Osteocyte (in vitro differentiated cells): ENCODE data around the gene CCDC24. TPM values are rescaled to one million over a fixed set of nuclear protein-coding genes. Genes with fewer than 3 reads are reported as not detected.

ENCODE experiments used
- DNase-seq: peaks from one replicate; pipeline ENCODE4 v3.0.0; 2021; ENCODE audit warnings: mixed read lengths; ENCODE audit not compliant: unreplicated experiment; ENCODE audit errors: extremely low spot score
- H3K27ac Mint-ChIP-seq: one replicate; pipeline ENCODE4 v1.8.0; 2021; ENCODE audit warnings: mild to moderate bottlenecking, mixed read lengths; ENCODE audit not compliant: unreplicated experiment
- H3K27me3 Mint-ChIP-seq: one replicate; pipeline ENCODE4 v1.8.0; 2021; ENCODE audit warnings: mixed read lengths; ENCODE audit not compliant: unreplicated experiment
- H3K36me3 Mint-ChIP-seq: one replicate; pipeline ENCODE4 v1.8.0; 2021; ENCODE audit warnings: mixed read lengths; ENCODE audit not compliant: unreplicated experiment
- H3K4me1 Mint-ChIP-seq: one replicate; pipeline ENCODE4 v1.8.0; 2021; ENCODE audit warnings: mixed read lengths; ENCODE audit not compliant: unreplicated experiment
- H3K4me3 Mint-ChIP-seq: one replicate; pipeline ENCODE4 v1.8.0; 2021; ENCODE audit warnings: mild to moderate bottlenecking, moderate library complexity, mixed read lengths; ENCODE audit not compliant: unreplicated experiment
- H3K9me3 Mint-ChIP-seq: one replicate; pipeline ENCODE4 v1.8.0; 2021; ENCODE audit warnings: mixed read lengths; ENCODE audit not compliant: unreplicated experiment
- CTCF ChIP-seq: fragments of 200-600 bp; sonication (generic); IDR thresholded peaks from 2 replicates; pipeline ENCODE4 v1.5.0; 2021; ENCODE audit warnings: antibody characterized with exemption, mild to moderate bottlenecking, moderate library complexity
- total RNA-seq: library from RNA; stranded (reverse); gene quantifications from 2 replicates; pipeline ENCODE4 v1.2.1, GENCODE V29; 2021

CCDC24 gene
- total RNA-seq, 1 donor from 2014 or later = 5.1 TPM

DNA sequence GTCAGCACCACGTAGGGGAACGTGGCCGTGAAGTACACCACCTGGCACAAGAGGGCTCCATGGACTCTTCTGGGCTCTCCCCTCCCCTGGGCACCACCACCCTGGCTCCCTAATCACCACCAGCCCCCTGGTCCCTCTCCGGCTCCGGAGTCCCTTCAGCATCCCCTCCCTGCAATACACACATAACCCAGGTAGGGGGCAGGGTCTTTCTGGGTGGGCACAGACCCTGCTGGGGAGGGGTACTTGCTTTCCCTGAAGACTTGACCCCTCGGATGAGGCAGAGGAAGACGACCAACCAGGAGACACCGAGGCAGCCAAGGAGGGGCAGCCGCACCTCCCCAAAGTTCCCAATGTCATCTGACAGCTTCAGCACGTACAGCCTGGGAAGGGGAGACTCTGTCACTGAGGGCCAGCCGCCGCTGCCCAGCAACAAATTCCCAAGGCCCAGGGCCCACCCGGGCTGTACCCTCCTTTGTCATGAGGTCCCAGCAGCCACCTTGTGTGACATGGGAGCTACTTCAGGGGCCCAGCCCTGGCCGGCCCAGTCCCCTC is 11.3 kb downstream of the CCDC24 start:
- H3K4me3 Mint-ChIP-seq = no peak overlapping the region
- TF ChIP-seq CTCF = peak; percentile 23
- peaks cover 22% of the 10 kb centered on the region for H3K36me3 Mint-ChIP-seq
- DNase-seq = no peak
- H3K27me3 Mint-ChIP-seq = no peaks in the 10 kb centered on the region
- peaks cover 6% of the 10 kb centered on the region for H3K4me1 Mint-ChIP-seq
- H3K27ac Mint-ChIP-seq = no peak overlapping the region
- no peaks in the 10 kb centered on the region for H3K9me3 Mint-ChIP-seq

DNA sequence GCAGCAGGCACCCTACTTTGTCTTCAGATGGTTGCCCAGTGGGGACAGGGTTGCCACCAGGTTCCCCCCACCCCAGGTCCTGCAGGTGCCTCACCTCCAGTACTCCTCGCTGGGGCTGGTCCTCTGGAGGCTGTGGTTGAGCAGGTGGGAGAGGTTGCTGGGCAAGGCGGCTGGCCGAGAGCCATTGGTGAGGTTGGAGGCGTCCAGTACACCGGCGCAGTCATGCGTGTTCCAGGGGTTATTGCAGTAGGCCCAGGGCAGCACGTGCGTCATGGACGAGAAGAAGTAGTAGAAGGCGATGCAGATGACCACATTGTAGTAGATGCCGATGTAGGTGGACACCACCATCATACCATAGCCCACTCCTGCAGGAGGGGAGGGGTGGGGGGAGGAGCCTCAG is 16.9 kb downstream of the CCDC24 start:
- H3K36me3 Mint-ChIP-seq = peaks cover 14% of the 10 kb centered on the region
- no peak for TF ChIP-seq CTCF
- H3K27ac Mint-ChIP-seq = no peak overlapping the region
- peaks cover 10% of the 10 kb centered on the region for H3K4me1 Mint-ChIP-seq
- no peak overlapping the region for H3K4me3 Mint-ChIP-seq
- no peak for DNase-seq
- H3K27me3 Mint-ChIP-seq = no peaks in the 10 kb centered on the region
- H3K9me3 Mint-ChIP-seq = no peaks in the 10 kb centered on the region

DNA sequence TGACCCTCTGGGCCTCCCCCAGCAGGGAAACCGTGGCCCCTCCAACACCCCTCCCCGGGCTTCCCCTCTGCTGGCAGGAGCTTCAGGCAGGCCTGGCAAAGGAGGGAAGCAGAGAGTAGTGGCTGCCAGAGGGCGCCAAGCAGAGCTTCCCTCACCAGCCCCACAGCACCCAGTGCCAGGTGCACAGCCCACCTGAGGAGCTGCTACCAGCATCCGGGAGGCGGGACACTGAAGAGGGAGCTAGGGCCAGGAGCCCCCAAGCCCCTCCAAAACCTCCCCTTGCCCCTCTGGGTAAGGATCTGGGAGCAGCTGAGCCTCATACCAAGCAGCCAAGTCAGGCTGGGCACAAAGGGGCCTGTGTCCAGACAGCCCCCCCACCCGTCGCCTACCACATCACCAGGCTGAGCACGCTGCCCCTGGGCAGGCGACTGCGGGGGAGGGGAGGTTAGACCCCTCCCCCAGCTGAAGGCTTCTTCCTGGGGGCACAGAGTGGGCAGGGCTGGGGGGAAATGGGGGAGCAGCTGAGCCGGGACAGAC is 19.6 kb downstream of the CCDC24 start:
- Mint-ChIP-seq H3K27me3 (no peaks in the 10 kb centered on the region), H3K27ac (no peak overlapping the region), H3K36me3 (peaks cover 8% of the 10 kb centered on the region), H3K4me3 (no peak overlapping the region), H3K9me3 (no peaks in the 10 kb centered on the region), H3K4me1 (peaks cover 17% of the 10 kb centered on the region)
- DNase-seq = no peak
- TF ChIP-seq CTCF = no peak

- Mint-ChIP-seq H3K4me1 (peaks cover 15% of the 10 kb centered on the region), H3K9me3 (no peaks in the 10 kb centered on the region), H3K4me3 (no peak overlapping the region), H3K36me3 (peaks cover 5% of the 10 kb centered on the region), H3K27me3 (no peaks in the 10 kb centered on the region), H3K27ac (no peak overlapping the region)
- no peak for TF ChIP-seq CTCF
- DNase-seq = no peak
Measured at GRCh38 chr1:44012404-44012803, 21.0 kb downstream of the CCDC24 start.

DNA sequence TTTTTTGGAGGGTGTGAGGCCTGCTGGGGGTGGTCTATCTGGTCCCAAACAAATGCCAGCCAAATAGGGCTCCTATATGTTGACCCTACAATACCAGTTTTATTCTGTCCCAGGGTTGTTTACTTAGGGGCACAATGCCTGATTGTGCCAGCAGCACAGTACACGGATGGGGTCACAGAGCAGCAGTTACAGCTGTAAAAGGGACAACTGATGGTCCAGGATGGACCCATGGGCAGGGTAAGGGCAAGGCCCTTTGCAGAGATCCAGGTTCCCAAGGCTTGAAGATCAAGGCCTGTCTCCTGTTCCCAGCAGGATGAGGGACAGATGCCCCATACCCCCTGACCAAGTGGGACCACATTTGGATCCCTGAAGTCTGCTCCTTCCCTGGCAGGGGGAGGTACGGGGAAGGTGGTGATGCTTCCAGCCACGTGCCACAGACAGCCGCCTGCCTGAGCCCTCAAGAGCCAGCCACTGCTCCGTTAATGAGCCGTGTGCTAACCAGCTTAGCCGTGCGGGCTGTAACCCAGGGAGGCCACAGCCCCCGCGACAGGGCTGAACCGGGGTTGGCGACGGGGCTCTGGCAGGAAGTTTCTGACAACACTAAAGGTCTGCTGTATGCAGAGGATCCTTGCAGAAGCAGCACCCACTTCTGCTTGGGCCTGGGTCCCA is 21.7 kb downstream of the CCDC24 start:
- no peak overlapping the region for H3K27ac Mint-ChIP-seq
- no peak overlapping the region for H3K4me3 Mint-ChIP-seq

More for the DNA sequence above, 21.7 kb downstream of the CCDC24 start:
- no peak for TF ChIP-seq CTCF
- Mint-ChIP-seq H3K27me3 (no peaks in the 10 kb centered on the region), H3K4me1 (peaks cover 15% of the 10 kb centered on the region), H3K9me3 (no peaks in the 10 kb centered on the region), H3K36me3 (peaks cover 4% of the 10 kb centered on the region)
- DNase-seq = no peak
